Fibroblast of peridontal ligament (primary cell): ENCODE measurements around the gene OSBPL1A.

Experiments used
- DNase-seq: peaks from one replicate; pipeline ENCODE4 v3.0.0-alpha.2; 2010; ENCODE audit errors: extremely low read depth

OSBPL1A gene

GRCh38 chr18:24126155-24126961, 271.3 kb downstream of the OSBPL1A start:
- DNase-seq: peak; percentile 60

DNA sequence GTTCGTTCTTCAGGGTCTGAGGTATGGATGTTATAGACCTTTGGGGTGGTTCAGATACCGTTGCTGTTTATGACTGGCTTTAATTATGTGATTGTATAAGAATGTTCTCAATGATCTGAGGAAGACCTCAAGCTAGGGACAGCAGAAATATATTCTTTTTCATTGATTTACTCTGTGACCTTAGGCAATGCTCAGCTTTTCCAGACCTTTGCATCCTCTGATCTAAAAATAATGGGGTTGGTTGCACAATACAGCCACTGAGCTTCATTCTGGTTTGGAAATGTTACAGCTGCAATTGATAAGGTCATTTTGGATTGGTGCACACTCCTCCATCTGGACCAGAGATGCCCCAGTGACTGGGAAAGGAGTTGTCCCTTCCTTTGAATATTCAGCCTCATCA, 276.0 kb downstream of the OSBPL1A start:
- peak; percentile 36 for DNase-seq

GRCh38 chr18:24120676-24121075, 276.9 kb downstream of the OSBPL1A start:
- no peak for DNase-seq

- peak; percentile 83 for DNase-seq
These were observed 278.7 kb downstream of the OSBPL1A start for GRCh38 chr18:24118750-24119577.

DNA sequence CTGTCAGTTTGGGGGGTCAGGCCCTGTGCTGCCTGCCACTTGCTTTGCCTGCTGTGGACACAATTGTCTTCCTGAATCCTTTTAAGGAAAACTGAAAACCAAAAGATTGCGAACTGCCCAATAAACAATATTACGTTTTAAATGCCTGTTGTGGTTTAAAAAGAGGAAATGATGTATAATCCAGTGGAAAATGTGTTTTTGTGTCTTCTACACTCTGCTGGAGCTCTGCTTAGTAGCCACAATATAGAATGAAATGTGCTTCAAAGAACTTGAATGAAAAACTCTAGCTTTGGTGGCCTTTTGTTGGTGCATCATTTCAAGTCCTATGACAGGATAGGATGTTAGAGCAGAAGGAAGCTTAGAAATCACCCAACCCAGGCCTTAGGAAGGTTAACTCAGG, 282.0 kb downstream of the OSBPL1A start:
- DNase-seq: no peak

- peak; percentile 30 for DNase-seq
These were observed 282.6 kb downstream of the OSBPL1A start for GRCh38 chr18:24114924-24115549.

DNA sequence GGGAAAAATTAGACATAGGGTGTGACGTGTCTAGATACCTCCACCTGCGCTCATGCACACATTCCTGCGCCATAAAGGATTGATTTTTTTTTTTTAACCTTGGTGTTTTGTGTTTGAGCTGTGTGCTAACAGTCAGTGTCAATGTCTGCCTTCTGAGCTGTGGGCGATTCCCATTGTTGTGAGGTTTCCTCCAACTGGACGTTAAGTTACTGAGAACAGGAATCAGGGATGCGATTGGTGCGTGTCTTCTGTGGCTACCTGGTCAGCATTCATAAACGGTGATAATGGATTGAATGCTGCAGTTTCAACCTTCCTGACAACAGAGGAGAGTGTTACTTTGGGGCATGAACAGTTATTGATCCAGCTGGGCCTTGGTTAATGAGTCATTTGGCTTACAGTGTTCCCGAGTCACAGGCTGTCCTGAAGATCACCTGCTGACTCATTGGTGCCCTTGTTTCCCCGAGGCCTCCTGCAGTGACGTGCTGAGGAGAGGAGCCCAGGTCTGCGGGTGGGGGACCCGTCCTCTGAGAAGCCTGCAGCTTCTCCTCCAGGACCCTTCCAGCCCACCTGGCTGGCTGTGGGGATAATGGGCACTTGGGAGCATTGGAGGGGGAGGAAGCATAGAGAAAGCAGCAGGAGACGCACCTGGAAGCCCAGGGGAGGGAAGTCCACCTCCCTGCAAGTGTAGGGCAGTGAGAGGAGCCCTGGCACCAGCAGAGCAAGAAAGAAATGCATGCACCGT, 284.6 kb downstream of the OSBPL1A start:
- DNase-seq: no peak

DNA sequence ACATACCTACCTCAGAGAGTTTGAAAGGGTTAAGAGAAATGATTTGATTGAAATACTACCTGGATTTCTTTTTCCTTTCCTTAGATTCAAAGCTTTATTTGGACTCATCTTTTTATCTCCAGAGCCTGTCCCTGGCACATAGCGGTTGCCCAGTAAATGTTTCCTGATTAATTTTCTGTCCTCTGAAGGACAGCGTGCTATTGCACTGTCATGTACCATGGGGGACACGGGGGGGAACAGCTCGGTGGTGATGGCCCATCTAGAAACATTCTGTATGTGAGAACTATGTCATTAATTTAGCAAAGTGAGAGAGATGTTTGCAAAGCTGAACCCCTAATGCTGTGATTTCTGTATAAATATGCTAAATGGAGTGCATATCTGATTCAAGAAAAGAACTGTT, 285.2 kb downstream of the OSBPL1A start:
- no peak for DNase-seq
